H54 (cell line): ENCODE measurements around the gene HHAT.

Experiments
- DNase-seq: peaks from one replicate; pipeline ENCODE4 v3.0.0; 2011; ENCODE audit warnings: low spot score, mixed read lengths; ENCODE audit not compliant: insufficient read length
- FAIRE-seq: peaks from 3 replicates; lab custom pipeline; 2011; peaks lifted over from hg19 to GRCh38; lab: Jason Lieb, UNC
- POLR2A ChIP-seq: IDR thresholded peaks from 2 replicates; pipeline ENCODE4 v1.6.1; 2011; ENCODE audit warnings: low read depth, mild to moderate bottlenecking, low read length

Gene HHAT

GRCh38 chr1:210687582-210688279 lies 359.0 kb downstream of the HHAT start:
- FAIRE-seq (peak; percentile 36), DNase-seq (peak; percentile 87)
- TF ChIP-seq POLR2A: no peak

- no peak for FAIRE-seq
- TF ChIP-seq POLR2A: no peak
- no peak for DNase-seq
Observed at GRCh38 chr1:210688512-210689234, 360.0 kb downstream of the HHAT start.

- no peak for TF ChIP-seq POLR2A
- DNase-seq (peak; percentile 53), FAIRE-seq (no peak)
Observed at GRCh38 chr1:210689826-210690225, 361.1 kb downstream of the HHAT start.

- TF ChIP-seq POLR2A: no peak
- FAIRE-seq: no peak
- no peak for DNase-seq
Observed at GRCh38 chr1:210690236-210690635, 361.5 kb downstream of the HHAT start.

- FAIRE-seq (no peak), DNase-seq (no peak)
- no peak for TF ChIP-seq POLR2A
Observed at GRCh38 chr1:210691039-210691610, 362.4 kb downstream of the HHAT start.

GRCh38 chr1:210692796-210693195 lies 364.1 kb downstream of the HHAT start:
- no peak for FAIRE-seq

GRCh38 chr1:210695026-210695425 lies 366.3 kb downstream of the HHAT start:
- peak; percentile 30 for DNase-seq
- TF ChIP-seq POLR2A: no peak
- no peak for FAIRE-seq

More at GRCh38 chr1:210692796-210693195, 364.1 kb downstream of the HHAT start:
- DNase-seq: no peak
- no peak for TF ChIP-seq POLR2A

GRCh38 chr1:210696709-210697108 lies 368.0 kb downstream of the HHAT start:
- DNase-seq (no peak), FAIRE-seq (no peak)
- TF ChIP-seq POLR2A: no peak

- FAIRE-seq: no peak
- no peak for TF ChIP-seq POLR2A
- DNase-seq: no peak
Observed at GRCh38 chr1:210697185-210697584, 368.5 kb downstream of the HHAT start.

GRCh38 chr1:210698661-210699060 lies 370.0 kb downstream of the HHAT start:
- no peak for TF ChIP-seq POLR2A
- FAIRE-seq: no peak
- no peak for DNase-seq

GRCh38 chr1:210700083-210700482 lies 371.4 kb downstream of the HHAT start:
- FAIRE-seq (no peak), DNase-seq (no peak)
- no peak for TF ChIP-seq POLR2A

- TF ChIP-seq POLR2A: no peak
- DNase-seq: no peak
- no peak for FAIRE-seq
Observed at GRCh38 chr1:210700511-210700910, 371.8 kb downstream of the HHAT start.

GRCh38 chr1:210702506-210702905 lies 373.8 kb downstream of the HHAT start:
- DNase-seq (no peak), FAIRE-seq (no peak)
- no peak for TF ChIP-seq POLR2A

- FAIRE-seq (no peak), DNase-seq (no peak)
- no peak for TF ChIP-seq POLR2A
Observed at GRCh38 chr1:210703593-210703992, 374.9 kb downstream of the HHAT start.

- FAIRE-seq (no peak), DNase-seq (no peak)
- TF ChIP-seq POLR2A: no peak
Observed at GRCh38 chr1:210705086-210705485, 376.4 kb downstream of the HHAT start.
